ENCODE measurements around the gene TMEM131L.

TMEM131L gene

DNA sequence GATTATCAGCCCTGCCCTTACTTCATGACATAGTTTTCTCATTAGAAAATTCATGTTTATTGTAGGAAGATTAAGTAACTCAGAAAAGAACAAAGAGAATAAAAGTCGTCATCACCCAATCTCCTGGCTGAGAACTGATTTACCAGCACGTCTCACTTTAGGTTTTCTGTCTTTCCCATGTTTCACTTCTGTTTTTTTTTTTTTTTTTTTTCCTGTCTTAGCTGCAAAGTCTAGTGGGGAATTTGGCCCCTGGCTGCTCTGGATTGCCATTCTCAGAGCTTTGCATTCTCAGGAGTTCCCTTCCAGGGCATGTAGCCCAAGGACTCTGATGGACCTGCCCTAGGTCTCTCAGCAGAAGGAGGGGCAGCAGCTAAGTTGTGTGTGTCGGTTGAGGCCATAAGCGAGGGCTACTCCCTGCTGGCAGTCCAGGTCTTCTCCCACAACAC, 57.8 kb downstream of the TMEM131L start:
- DNase-seq (ENCODE audit: low spot score): no peak

- no peak for DNase-seq (ENCODE audit: low spot score)
Observed at GRCh38 chr4:153524682-153525081, 58.5 kb downstream of the TMEM131L start.

DNA sequence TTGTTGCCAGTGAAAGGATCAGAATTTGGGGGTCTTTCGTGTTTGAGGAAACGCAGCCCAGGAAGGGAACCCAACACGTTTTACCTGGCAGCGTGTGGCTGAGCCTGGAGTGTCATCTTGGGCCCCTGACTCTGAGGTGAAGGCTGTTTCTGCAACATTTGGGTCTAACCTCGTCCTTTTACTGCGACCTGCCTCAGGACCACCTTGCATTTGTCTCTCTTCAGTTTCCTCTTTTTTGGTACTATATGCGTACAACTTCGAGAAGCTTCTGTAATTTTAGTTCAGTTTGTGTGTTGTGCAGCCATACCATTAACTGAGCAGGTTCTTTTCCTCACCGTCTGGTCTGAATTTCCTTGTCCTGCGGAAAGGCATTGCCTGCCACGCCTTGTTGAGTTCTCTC, 61.5 kb downstream of the TMEM131L start:
- no peak for DNase-seq (ENCODE audit: low spot score)

GRCh38 chr4:153528705-153529485, 62.7 kb downstream of the TMEM131L start:
- no peak for DNase-seq (ENCODE audit: low spot score)

- no peak for DNase-seq (ENCODE audit: low spot score)
Observed at GRCh38 chr4:153529646-153530045, 63.5 kb downstream of the TMEM131L start.

GRCh38 chr4:153530284-153530999, 64.3 kb downstream of the TMEM131L start:
- DNase-seq (ENCODE audit: low spot score): no peak

- DNase-seq (ENCODE audit: low spot score): no peak
Observed at GRCh38 chr4:153531000-153531358, 64.8 kb downstream of the TMEM131L start.

DNA sequence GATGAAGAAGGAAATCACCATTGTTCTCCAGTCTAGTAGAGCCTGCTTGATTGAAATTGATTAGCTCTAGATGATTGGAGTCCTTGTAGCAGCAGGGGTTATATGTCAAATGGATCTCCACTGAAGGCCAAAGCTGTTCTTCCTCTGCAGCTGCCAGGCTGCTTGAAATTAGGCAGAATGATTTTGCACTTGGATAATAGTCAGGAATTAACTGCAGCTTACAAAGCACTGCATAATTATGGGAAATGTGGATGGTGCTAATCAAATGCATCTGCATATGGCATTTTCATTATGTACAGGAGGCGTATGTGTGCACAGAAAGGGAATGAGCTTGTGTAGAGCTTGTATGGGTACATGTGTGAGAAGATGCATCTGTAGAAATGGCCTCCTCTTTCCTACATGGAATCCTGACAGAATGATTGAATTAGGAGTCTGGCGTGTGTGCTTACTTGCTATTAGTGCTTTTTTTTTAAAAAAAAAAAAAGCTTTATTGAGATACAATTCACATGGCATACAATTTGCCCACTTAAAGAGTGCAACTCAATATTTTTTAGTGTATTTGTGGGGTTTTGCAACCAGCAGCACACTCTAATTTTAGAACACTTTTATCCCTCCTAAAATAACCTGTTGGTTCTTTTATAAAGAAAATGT, 65.9 kb downstream of the TMEM131L start:
- no peak for DNase-seq (ENCODE audit: low spot score)

DNA sequence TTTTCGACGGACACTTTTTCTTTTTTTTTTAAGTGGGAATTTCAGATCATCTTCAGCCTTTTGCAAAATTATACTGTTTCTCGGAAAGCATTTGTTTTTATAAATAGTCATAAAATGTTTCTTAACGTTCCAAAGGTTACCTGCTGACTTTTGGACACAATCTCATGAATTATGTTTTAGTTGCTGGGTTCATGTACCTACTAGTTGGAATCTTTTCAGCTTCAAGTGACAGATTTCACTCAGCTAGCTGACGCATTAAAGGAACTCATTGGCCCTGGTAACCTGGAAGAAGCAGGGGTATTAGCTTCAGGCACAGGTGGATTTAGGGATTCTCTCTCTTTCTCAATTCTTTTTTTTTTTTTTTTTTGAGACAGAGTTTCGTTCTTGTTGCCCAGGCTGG, 66.5 kb downstream of the TMEM131L start:
- no peak for DNase-seq (ENCODE audit: low spot score)

DNA sequence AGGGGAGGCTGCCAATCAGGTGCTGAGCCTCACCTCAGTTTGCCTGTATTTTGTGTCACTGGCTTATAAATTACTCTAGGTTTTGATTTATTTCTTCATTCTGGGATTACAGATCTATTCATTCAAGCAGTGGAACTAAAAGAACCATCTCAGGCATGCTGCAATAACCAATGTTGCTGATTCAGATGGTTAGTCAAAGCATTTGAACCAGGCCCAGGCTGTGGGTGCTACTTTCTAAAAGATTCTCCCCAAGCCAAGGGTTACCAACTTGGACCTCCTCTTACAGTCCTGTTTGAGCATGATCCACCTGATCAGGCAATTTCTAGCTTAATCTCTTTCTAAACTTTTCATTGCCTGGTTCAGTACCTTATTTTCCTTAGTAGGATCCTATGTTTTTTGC, 67.2 kb downstream of the TMEM131L start:
- no peak for DNase-seq (ENCODE audit: low spot score)

GRCh38 chr4:153534792-153535629, 68.9 kb downstream of the TMEM131L start:
- DNase-seq (ENCODE audit: low spot score): no peak

DNA sequence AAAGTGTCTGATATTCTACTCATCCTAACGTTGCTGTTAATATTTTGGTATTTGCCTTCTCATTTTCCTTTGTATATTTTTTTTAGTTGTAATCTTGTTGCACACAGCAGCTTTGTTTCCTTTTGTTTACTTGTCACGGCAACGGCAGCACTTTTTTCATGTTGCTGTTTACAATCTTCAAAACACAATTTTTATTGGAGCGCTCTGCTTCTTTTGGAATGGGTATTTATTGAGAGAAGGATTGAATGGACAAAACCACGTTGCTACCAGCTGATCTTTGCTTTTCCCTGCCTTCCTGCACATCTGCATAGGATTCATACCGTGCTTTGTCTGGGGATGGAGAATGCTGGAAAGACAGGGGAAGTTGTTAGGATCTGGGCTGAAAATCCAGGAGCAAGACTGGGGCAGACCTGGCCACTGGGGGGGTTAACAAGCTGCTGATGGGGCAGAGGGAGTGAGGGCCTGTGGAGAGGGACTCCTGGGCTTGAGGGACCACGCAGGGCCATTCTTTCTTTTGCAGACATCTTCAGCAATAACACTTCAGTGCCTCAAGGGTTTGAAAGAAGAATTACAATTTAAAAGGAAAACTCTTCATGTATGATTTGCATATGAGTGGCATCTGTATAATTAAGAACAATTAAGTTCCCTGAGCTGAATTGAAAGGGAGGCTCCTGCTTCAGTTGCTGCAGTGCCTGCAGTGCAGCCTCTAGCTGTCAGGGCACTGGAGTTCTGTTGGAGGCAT, 69.8 kb downstream of the TMEM131L start:
- DNase-seq (ENCODE audit: low spot score): no peak

DNA sequence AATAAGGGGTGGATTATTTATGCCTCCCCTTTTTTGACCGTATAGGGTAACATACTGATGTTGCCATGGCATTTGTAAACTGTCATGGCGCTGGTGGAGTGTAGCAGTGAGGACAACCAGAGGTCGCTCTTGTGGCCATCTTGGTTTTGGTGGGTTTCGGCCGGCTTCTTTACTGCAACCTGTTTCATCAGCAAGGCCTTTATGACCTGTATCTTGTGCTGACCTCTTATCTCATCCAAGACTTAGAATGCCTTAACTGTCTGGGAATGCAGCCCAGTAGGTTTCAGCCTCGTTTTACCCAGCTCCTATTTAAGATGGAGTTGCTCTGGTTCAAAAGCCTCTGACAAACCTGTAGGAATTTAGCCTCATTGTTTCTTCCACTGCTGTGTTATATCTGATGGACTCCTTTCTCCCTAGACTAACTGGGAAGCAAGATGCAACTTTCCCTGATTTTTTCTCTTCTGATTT, 71.4 kb downstream of the TMEM131L start:
- no peak for DNase-seq (ENCODE audit: low spot score)

DNA sequence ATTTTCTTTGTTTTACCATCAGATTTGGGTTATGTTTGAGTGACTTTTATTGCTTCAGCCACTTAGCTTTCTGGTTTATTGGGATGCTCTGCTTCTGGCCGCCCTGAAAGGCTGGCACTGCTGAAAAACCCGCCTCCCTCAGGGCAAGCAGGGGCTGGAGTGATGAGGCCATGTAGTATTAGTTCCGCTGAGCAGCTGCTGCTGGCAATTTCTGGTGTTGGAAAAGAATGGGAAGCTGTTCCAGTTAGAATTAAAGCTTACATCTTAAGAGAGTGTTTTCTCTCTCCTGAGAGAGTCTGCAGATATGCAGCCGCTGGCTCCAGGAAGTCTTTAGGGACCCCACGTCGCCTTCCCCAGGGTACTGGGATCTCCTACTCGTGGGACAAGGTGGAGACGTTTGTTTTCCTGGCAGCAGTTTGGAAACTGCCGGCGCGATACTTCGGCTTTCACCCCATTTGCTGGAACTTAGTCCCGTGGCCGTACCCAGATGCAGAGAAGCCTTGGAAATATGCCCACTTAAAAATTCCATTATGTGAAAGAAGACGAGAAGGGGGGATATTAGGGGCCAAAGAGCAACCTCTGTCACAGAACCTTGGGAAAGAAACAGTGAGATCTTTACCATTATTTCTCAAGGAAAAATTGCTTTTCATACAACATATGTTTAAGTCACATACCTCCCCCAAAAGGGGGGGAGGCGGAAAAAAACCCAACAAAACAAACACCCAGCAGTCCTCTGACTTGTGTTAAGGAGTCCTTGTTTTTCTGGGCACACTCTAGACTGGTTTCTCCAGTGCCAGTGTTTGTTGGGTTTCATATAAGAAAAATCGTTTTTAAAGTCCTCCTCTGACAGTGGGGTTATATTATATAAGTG, 72.6 kb downstream of the TMEM131L start:
- peak; percentile 66 for DNase-seq (ENCODE audit: low spot score)

DNA sequence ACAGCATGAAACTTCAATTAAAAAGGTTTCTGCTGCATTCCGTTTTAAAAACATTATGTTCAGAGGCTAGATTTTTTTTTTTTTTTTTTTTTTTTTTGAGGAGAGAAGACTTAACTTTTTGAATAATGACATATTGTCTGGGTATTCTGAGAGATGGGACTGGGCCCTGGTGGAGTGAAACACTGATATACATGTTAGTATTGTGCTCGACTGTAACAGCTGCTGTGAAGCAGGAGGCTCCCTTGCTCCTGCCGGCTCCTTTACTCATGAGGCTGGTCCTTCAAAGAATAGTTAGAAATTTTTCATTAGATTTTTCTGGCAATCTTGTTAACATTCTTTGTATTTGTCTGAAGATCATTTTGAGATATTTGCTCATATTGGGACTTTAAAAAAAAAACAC, 73.3 kb downstream of the TMEM131L start:
- no peak for DNase-seq (ENCODE audit: low spot score)

DNA sequence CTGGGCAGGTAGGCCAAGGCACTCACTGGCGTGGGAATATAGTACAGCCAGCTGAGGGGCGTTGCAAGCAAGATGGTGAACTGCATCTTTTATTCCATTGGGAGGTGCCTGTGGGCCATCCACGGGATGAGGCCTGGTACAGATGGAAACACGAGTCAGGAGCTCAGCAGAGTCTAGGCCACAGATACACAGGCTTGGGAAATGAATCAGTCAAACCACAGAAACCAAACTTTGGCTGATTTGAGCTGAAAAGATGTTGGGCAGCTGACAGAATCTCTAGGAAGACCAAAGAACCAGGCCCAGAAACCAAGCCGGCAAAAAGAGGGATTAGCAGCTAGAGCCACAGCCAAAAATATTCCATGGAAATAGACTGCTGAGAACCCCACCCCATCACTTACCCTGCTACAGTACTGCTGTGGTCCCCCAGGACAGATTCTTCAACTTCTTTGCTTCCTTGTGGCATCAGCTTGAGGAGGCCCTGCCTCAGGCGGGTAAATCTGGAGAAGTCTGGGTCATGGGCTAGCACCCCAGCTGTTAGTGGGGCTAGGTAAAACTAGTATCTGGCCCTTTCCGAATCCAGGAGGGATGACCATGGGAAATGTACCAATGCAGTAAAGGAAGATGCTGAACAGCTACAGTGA, 75.4 kb downstream of the TMEM131L start:
- DNase-seq (ENCODE audit: low spot score): no peak

GRCh38 chr4:153542131-153542530, 76.0 kb downstream of the TMEM131L start:
- no peak for DNase-seq (ENCODE audit: low spot score)

DNA sequence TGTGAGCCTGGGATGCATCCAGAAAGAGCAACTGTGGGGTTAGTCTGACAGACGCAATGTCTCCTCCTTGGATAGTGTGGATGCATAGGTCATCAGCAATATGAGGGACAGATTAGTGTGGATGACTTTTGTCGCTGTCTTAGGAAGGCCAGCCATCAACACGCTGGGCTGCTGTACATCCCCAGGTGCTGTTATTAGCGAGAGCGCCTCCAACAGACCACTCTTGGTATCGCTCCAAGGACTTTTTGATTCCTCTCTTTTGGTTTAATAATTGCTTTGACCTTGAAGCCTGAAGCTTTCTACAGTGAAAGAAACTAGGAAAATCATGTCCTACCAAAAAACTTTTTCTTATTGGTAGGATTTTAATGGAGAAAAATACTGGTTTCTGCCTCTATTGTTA, 76.7 kb downstream of the TMEM131L start:
- DNase-seq (ENCODE audit: low spot score): no peak

GRCh38 chr4:153543351-153543750, 77.2 kb downstream of the TMEM131L start:
- DNase-seq (ENCODE audit: low spot score): no peak

GRCh38 chr4:153545822-153546221, 79.7 kb downstream of the TMEM131L start:
- DNase-seq (ENCODE audit: low spot score): no peak
